ENCODE results near the gene NUTF2. TPM values are rescaled to one million over a fixed set of nuclear protein-coding genes. Genes with fewer than 3 reads are reported as not detected.
"Not testable (repeated sequence)": the region's sequence is repeated elsewhere in the genome, so short reads cannot be mapped to it uniquely, and the experiment has no call there.

NUTF2 gene
- total RNA-seq, 1 donor from 2014 or later = 99.7 TPM

DNA sequence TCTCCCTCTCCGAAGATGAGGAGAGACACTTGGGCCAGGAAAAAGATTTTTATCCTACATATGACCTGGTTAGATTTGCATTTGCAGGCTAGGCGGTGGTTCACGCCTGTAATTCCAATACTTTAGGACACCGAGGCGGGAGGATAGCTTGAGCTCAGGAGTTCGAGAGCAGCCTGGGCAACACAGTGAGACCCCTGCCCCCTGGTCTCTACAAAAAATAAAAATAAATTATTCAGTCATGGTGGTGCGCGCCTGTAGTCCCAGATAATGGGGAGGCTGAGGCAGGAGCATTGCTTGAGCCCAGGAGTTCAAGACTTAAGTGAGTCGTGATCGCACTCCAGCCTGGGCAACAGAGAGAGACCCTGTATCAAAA is 12.5 kb upstream of the NUTF2 start:
- CTCF ChIA-PET = interaction anchor here (1.6 to 3.5 kb wide), 3 partner anchors 9 to 161 kb away, joined by 5 to 20 read pairs (median 5); no protein-coding TSS in a partner anchor
- Mint-ChIP-seq H3K36me3 (ENCODE audit: low read depth) (peaks cover 20% of the 10 kb centered on the region), H3K4me3 (peak overlapping the region; percentile 86), H3K27ac (peak overlapping the region; percentile 56), H3K4me1 (peaks cover 14% of the 10 kb centered on the region), H3K9me3 (no peaks in the 10 kb centered on the region), H3K27me3 (no peaks in the 10 kb centered on the region)
- TF ChIP-seq, protein P1, sequence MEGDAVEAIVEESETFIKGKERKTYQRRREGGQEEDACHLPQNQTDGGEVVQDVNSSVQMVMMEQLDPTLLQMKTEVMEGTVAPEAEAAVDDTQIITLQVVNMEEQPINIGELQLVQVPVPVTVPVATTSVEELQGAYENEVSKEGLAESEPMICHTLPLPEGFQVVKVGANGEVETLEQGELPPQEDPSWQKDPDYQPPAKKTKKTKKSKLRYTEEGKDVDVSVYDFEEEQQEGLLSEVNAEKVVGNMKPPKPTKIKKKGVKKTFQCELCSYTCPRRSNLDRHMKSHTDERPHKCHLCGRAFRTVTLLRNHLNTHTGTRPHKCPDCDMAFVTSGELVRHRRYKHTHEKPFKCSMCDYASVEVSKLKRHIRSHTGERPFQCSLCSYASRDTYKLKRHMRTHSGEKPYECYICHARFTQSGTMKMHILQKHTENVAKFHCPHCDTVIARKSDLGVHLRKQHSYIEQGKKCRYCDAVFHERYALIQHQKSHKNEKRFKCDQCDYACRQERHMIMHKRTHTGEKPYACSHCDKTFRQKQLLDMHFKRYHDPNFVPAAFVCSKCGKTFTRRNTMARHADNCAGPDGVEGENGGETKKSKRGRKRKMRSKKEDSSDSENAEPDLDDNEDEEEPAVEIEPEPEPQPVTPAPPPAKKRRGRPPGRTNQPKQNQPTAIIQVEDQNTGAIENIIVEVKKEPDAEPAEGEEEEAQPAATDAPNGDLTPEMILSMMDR (IDR thresholded peaks at IDR 0.05) = no peak
- intact Hi-C loops (cut with micrococcal nuclease) = no loop called here
- DNase-seq (no peak), ATAC-seq (ENCODE audit: low read depth) (no peak)
- POLR2A ChIA-PET = interaction anchor here (0.5 to 1.7 kb wide), 7 partner anchors 11 to 175 kb away, joined by 3 to 21 read pairs (median 4); partner anchors contain the start of genes ACD, NUTF2, PSMB10 and RANBP10

DNA sequence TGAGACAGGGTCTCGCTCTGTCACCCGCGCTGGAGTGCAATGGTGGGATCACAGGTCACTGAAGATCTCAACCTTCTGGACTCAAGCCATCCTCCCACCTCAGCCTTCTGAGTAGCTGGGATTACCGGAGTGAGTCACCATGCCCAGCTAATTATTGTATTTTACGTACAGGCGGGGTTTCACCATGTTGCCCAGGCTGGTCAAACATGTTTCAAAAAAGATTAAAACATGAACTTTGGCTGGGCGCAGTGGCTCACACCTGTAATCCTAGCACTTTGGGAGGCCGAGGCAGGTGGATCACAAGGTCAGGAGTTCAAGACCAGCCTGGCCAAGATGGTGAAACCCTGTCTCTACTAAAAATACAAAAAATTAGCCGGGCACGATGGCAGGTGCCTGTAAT is 9.5 kb upstream of the NUTF2 start:
- H3K27ac Mint-ChIP-seq; intact Hi-C loops (cut with micrococcal nuclease): not testable (repeated sequence)
- POLR2A ChIA-PET = interaction anchor here (1.3 kb wide), 1 partner anchor 30 kb away, joined by 3 read pairs; the partner anchor contains the start of gene TSNAXIP1

DNA sequence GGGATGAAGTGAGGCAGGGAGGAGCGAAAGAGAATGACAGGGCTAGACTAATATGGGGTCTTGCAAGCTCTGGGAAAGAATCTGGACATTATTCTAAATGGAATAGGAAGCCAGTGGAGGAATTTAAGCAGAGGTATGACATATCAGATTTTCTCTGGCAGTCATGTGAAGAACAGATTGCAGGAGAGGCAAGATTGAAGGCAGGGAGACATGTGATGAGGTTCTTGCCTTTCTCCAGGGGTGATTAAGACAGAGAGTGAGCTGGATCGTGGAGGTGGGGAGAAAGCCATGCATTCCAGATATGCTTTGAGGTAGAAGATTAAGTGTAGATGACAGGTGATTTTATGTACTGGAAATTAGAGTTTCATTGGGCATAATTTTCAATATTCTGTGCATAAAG is 8.9 kb upstream of the NUTF2 start:
- Mint-ChIP-seq H3K27ac (no peak overlapping the region), H3K9me3 (no peaks in the 10 kb centered on the region), H3K36me3 (ENCODE audit: low read depth) (no peaks in the 10 kb centered on the region), H3K4me3 (no peak overlapping the region), H3K27me3 (no peaks in the 10 kb centered on the region), H3K4me1 (peaks cover 18% of the 10 kb centered on the region)
- intact Hi-C loops (cut with micrococcal nuclease) = no loop called here
- DNase-seq (no peak), ATAC-seq (ENCODE audit: low read depth) (no peak)
- ChIA-PET CTCF (no interaction called here), POLR2A (interaction anchor here (0.7 kb wide), 1 partner anchor 45 kb away, joined by 4 read pairs; no protein-coding TSS in a partner anchor)
- TF ChIP-seq, protein P1 (IDR thresholded peaks at IDR 0.05) = no peak

More for the DNA sequence above, 9.5 kb upstream of the NUTF2 start:
- not testable (repeated sequence) for H3K4me3 Mint-ChIP-seq; ATAC-seq (ENCODE audit: low read depth); DNase-seq; H3K27me3 Mint-ChIP-seq; H3K36me3 Mint-ChIP-seq (ENCODE audit: low read depth); H3K9me3 Mint-ChIP-seq
- peaks cover 19% of the 10 kb centered on the region for H3K4me1 Mint-ChIP-seq
- CTCF ChIA-PET = interaction anchor here (1.1 kb wide), 1 partner anchor 20 kb away, joined by 3 read pairs; no protein-coding TSS in a partner anchor

DNA sequence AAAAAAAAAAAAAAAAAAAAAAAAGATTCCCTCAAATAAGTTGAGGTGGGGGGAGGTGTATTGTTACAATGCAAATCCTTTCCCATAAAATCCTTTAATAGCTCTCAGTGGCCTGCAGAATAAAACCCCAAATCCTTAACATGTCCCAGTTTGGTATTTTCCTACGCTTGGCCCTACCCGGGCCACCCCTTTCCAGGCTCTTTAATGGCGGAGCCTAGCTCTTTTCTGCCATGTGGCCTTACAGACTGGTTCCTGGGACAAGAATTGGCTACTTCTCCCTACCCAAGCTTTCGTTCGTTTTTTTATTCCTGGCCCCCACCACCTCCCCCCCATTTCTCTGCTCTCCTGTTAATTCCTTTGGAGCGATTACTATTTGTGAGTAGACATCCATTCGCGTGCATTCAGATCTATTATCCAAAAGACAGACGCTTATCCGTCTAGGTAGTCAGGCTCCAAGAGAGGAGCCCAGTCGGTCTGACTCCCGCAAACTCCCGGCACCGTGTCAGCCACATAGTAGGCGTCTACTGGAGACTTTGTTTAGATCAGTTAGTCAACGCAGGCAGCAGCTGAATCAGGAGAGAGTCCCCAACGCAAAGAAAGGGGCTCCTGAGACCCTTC is 5.4 kb upstream of the NUTF2 start:
- intact Hi-C loops (cut with micrococcal nuclease) = no loop called here
- peak overlapping the region; percentile 95 for H3K4me3 Mint-ChIP-seq
- ATAC-seq (ENCODE audit: low read depth) = no peak
- H3K9me3 Mint-ChIP-seq = no peaks in the 10 kb centered on the region
- TF ChIP-seq, protein P1 (IDR thresholded peaks at IDR 0.05) = no peak
- H3K4me1 Mint-ChIP-seq = peaks cover 43% of the 10 kb centered on the region
- ChIA-PET POLR2A (no interaction called here), CTCF (interaction anchor here (1.2 kb wide), 1 partner anchor 24 kb away, joined by 4 read pairs; no protein-coding TSS in a partner anchor)
- no peaks in the 10 kb centered on the region for H3K27me3 Mint-ChIP-seq
- peaks cover 4% of the 10 kb centered on the region for H3K36me3 Mint-ChIP-seq (ENCODE audit: low read depth)
- no peak for DNase-seq
- H3K27ac Mint-ChIP-seq = peak overlapping the region; percentile 95

DNA sequence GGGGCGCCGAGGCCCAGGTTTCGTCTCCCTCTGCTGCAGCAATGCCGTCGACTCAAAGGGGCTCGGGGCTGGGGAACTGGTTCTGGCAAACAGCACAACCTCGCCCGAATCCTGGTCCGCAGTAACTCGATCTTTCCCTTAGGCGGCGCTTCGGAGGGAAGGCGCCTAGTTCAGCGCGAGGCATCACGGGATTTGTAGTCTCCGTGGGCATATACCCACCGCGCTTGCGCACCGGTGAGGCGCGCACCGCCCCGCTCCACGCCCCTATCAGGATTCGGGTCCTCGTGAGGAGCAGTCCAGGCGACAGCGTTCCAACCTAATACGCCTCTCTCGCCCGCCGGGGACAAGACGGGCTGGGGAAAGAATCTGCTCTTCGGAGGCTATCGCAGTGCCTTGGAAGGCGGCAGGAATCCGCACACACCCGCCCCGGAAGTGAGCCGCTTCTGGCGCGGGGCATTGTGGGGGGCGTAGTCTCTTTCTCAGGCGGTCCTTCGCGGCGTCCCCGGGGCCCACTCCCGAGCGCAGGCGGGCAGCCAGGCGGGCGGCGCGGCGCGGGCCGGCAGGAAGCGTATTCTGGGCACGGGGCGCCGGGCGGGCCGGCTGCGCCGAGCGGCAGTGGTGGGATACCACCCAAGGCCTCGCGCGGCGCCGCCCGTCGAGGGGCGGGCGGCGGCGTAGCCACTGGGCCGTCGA is 4.8 kb upstream of the NUTF2 start, which contains the start of gene THAP11:
Gene THAP11, plus strand, starts transcription at position 505 of the 693 bp plus-strand sequence. CDS start 235 bp downstream, outside the sequence.
- Mint-ChIP-seq H3K9me3 (no peaks in the 10 kb centered on the region), H3K27ac (peak within 1 kb of the TSS; percentile 95), H3K36me3 (ENCODE audit: low read depth) (peaks cover 4% of the 10 kb centered on the region), H3K4me3 (peak within 1 kb of the TSS; percentile 95), H3K27me3 (no peaks in the 10 kb centered on the region), H3K4me1 (peaks cover 43% of the 10 kb centered on the region)
- TF ChIP-seq, protein P1 (IDR thresholded peaks at IDR 0.05) = peak; percentile 38
- peak; percentile 95 for DNase-seq
- intact Hi-C loops (cut with micrococcal nuclease) = loop anchor here (1.0 kb wide), 7 partner anchors 9 to 243 kb away; partner anchors contain the start of genes EDC4, GFOD2, NFATC3 and PSKH1
- CTCF ChIA-PET = interaction anchor here (1.2 kb wide), 1 partner anchor 25 kb away, joined by 4 read pairs; no protein-coding TSS in a partner anchor
- POLR2A ChIA-PET = no interaction called here
- ATAC-seq (ENCODE audit: low read depth) = peak; percentile 54

Data from activated B cell treated with CpG ODN at 0.5 μM for 24 hours (primary cell).